HCT116 (cell line): ENCODE measurements around the gene FRS2. TPM values are rescaled to one million over a fixed set of nuclear protein-coding genes. Genes with fewer than 3 reads are reported as not detected.

Source experiments
- ATAC-seq: fragments of 200-7000 bp; cut with Tn5 transposase; 2 replicates; pipeline ENCODE4 v1.9.1; 2020; ENCODE audit warnings: mild to moderate bottlenecking, moderate library complexity
- BruUV-seq: library from RNA; stranded (reverse); fragments of 400-500 nt; replicated peaks from 2 replicates; lab custom pipeline; 2021; lab: Mats Ljungman, UMichigan
- CTCF ChIA-PET: fragments of 300-600 bp; sonication (Branson Sonifier 250); formaldehyde crosslinking; loops from one replicate; lab custom pipeline; 2021; ENCODE audit warnings: antibody characterized with exemption; lab: Charles Lee
- POLR2A ChIA-PET: fragments of 300-600, 350-600 bp; sonication (Branson Sonifier 250); formaldehyde crosslinking; loops from one replicate; lab custom pipeline; 2021; ENCODE audit warnings: antibody characterized with exemption; lab: Charles Lee
- RAD21 ChIA-PET, 2 experiments: fragments of 300-600 bp; sonication (Branson Sonifier 250); formaldehyde crosslinking; loops; one replicate each; lab custom pipeline; 2023; ENCODE audit warnings: low total read pairs in 2 of 2; ENCODE audit not compliant: uncharacterized antibody in 2 of 2, unreplicated experiment in 2 of 2, low non-redundant PET in 1 of 2; lab: Charles Lee
- DNase-seq: peaks from one replicate; pipeline ENCODE4 v3.0.0-alpha.2; 2010; ENCODE audit warnings: low read depth, low spot score
- H2AFZ ChIP-seq: fragments of 200-600 bp; shearing (Covaris generic), sonication (generic); 2 replicates; pipeline ENCODE4 v1.6.1; 2017; ENCODE audit warnings: low read depth, mixed run types, mixed read lengths, antibody characterized with exemption, low read length; ENCODE audit not compliant: poor library complexity, severe bottlenecking
- H3K27ac ChIP-seq: 2 replicates; pipeline ENCODE4 v1.5.1; 2012; ENCODE audit warnings: low read depth, low read length
- H3K27me3 ChIP-seq: fragments of 200-600 bp; sonication (generic); 2 replicates; pipeline ENCODE4 v1.6.1; 2016; ENCODE audit warnings: mixed run types, low read length, mixed read lengths; ENCODE audit not compliant: insufficient read depth
- H3K36me3 ChIP-seq, 2 experiments: fragments of 200-500 bp in 1 of 2; fragments of 200-600 bp in 1 of 2; sonication (Bioruptor generic) in 1 of 2; sonication (generic) in 1 of 2; 2 replicates each; pipeline versions ENCODE4 v1.5.1 to v1.6.1; 2014 to 2016; ENCODE audit warnings: low read length in 2 of 2, inconsistent platforms in 1 of 2, mixed read lengths in 1 of 2, mixed run types in 1 of 2; ENCODE audit not compliant: insufficient read depth in 2 of 2, control insufficient read depth in 1 of 2
- H3K4me1 ChIP-seq, 2 experiments: fragments of 200-600 bp in 1 of 2; sonication (generic) in 1 of 2; 2 replicates each; pipeline versions ENCODE4 v1.5.1 to v1.6.1; 2012 to 2017; ENCODE audit warnings: low read length in 2 of 2, inconsistent platforms in 1 of 2, mild to moderate bottlenecking in 1 of 2, mixed read lengths in 1 of 2, mixed run types in 1 of 2, moderate library complexity in 1 of 2; ENCODE audit not compliant: insufficient read depth in 2 of 2, control insufficient read depth in 1 of 2
- H3K4me2 ChIP-seq: fragments of 200-600 bp; sonication (generic); 2 replicates; pipeline ENCODE4 v1.6.1; 2017; ENCODE audit warnings: mixed run types, low read length, mixed read lengths
- H3K4me3 ChIP-seq, 2 experiments: fragments of 200-600 bp in 1 of 2; sonication (generic) in 1 of 2; replicated peaks in 1 of 2; 2 replicates each; pipeline ENCODE4 v1.5.1; 2011 to 2016; ENCODE audit warnings: low read length in 2 of 2, control low read depth in 1 of 2, low read depth in 1 of 2, mild to moderate bottlenecking in 1 of 2, mixed read lengths in 1 of 2, mixed run types in 1 of 2
- H3K79me2 ChIP-seq: fragments of 200-600 bp; sonication (generic); 2 replicates; pipeline ENCODE4 v1.6.1; 2017; ENCODE audit warnings: mild to moderate bottlenecking, mixed run types, low read length, moderate library complexity, mixed read lengths; ENCODE audit not compliant: insufficient read depth
- H3K9ac ChIP-seq: fragments of 200-600 bp; sonication (generic); 2 replicates; pipeline ENCODE4 v1.6.1; 2016; ENCODE audit warnings: low read length, mixed read lengths
- H3K9me2 ChIP-seq: fragments of 200-600 bp; sonication (generic), shearing (Covaris generic); 2 replicates; pipeline ENCODE4 v1.6.1; 2017; ENCODE audit warnings: mixed run types, mild to moderate bottlenecking, moderate library complexity; ENCODE audit not compliant: insufficient read depth
- H3K9me3 ChIP-seq, 2 experiments: fragments of 200-500 bp in 1 of 2; fragments of 200-600 bp in 1 of 2; sonication (Bioruptor generic) in 1 of 2; sonication (generic) in 1 of 2; 2 replicates each; pipeline ENCODE4 v1.6.1; 2014 to 2017; ENCODE audit warnings: low read length in 2 of 2, mixed read lengths in 2 of 2, inconsistent platforms in 1 of 2, low read depth in 1 of 2, mild to moderate bottlenecking in 1 of 2, mixed run types in 1 of 2, moderate library complexity in 1 of 2; ENCODE audit not compliant: control insufficient read depth in 1 of 2, insufficient read depth in 1 of 2
- H4K20me1 ChIP-seq: fragments of 200-600 bp; sonication (generic), shearing (Covaris generic); 2 replicates; pipeline ENCODE4 v1.6.1; 2017; ENCODE audit warnings: mixed run types, mild to moderate bottlenecking, moderate library complexity; ENCODE audit not compliant: insufficient read depth
- CBX3 ChIP-seq: IDR thresholded peaks from 2 replicates; pipeline ENCODE4 v1.6.1; 2012; ENCODE audit warnings: low read depth
- EGR1 ChIP-seq: IDR thresholded peaks from 2 replicates; pipeline ENCODE4 v1.6.1; 2012; ENCODE audit warnings: low read depth
- ELF1 ChIP-seq: IDR thresholded peaks from 2 replicates; pipeline ENCODE4 v1.6.1; 2012; ENCODE audit warnings: low read depth, borderline replicate concordance
- EZH2phosphoT487 ChIP-seq: fragments of 200-600 bp; IDR thresholded peaks from 2 replicates; pipeline ENCODE4 v1.6.1; 2018; ENCODE audit warnings: antibody characterized with exemption, borderline replicate concordance
- FOSL1 ChIP-seq: IDR thresholded peaks from 2 replicates; pipeline ENCODE4 v1.6.1; 2012; ENCODE audit warnings: low read depth
- JUND ChIP-seq: IDR thresholded peaks from 2 replicates; pipeline ENCODE4 v1.6.1; 2012
- MAX ChIP-seq: IDR thresholded peaks from 2 replicates; pipeline ENCODE4 v1.6.1; 2012
- POLR2A ChIP-seq: IDR thresholded peaks from 2 replicates; pipeline ENCODE4 v1.7.0; 2011; ENCODE audit warnings: borderline replicate concordance; ENCODE audit not compliant: insufficient read depth, insufficient read length; ENCODE audit errors: extremely low read depth
- POLR2AphosphoS5 ChIP-seq: IDR thresholded peaks from 2 replicates; pipeline ENCODE4 v1.6.1; 2011; ENCODE audit warnings: mild to moderate bottlenecking, low read depth, low read length, moderate library complexity
- RAD21 ChIP-seq: IDR thresholded peaks from 2 replicates; pipeline ENCODE4 v1.6.1; 2012; ENCODE audit warnings: low read depth, mild to moderate bottlenecking
- REST ChIP-seq: IDR thresholded peaks from 2 replicates; pipeline ENCODE4 v1.6.1; 2012; ENCODE audit warnings: low read depth
- SIN3A ChIP-seq: IDR thresholded peaks from 2 replicates; pipeline ENCODE4 v1.6.1; 2012; ENCODE audit warnings: low read depth
- SP1 ChIP-seq: IDR thresholded peaks from 2 replicates; pipeline ENCODE4 v1.6.1; 2012; ENCODE audit warnings: low read depth
- SRF ChIP-seq: IDR thresholded peaks from 2 replicates; pipeline ENCODE4 v1.6.1; 2012; ENCODE audit warnings: low read depth
- YY1 ChIP-seq: IDR thresholded peaks from 2 replicates; pipeline ENCODE4 v1.6.1; 2011; ENCODE audit warnings: low read length, low read depth, moderate library complexity, mild to moderate bottlenecking; ENCODE audit not compliant: insufficient replicate concordance; ENCODE audit errors: extremely low read depth
- ZBTB33 ChIP-seq: IDR thresholded peaks from 2 replicates; pipeline ENCODE4 v1.6.1; 2011; ENCODE audit warnings: mild to moderate bottlenecking, low read length, moderate library complexity; ENCODE audit not compliant: insufficient replicate concordance; ENCODE audit errors: extremely low read depth
- ZFX ChIP-seq: fragments of 450-650 bp; IDR thresholded peaks from 2 replicates; pipeline ENCODE4 v1.6.1; 2017
- ZNF274 ChIP-seq: fragments of 200-500 bp; sonication (Bioruptor generic); IDR thresholded peaks from 2 replicates; pipeline ENCODE4 v1.6.1; 2014; ENCODE audit warnings: mild to moderate bottlenecking, low read depth, low read length, inconsistent platforms
- intact Hi-C: fragments of 100-400 bp; cut with micrococcal nuclease; formaldehyde crosslinking; loops from 2 replicates; pipeline ENCODE4 v1.10.0; 2022
- total RNA-seq: library from RNA; stranded (reverse); gene quantifications from one replicate; pipeline ENCODE4 v1.2.1, GENCODE V29; 2021; ENCODE audit not compliant: unreplicated experiment
- TF ChIP-seq, protein P1 (sequence below), 3 experiments: fragments of 200-600 bp in 1 of 3; sonication (generic) in 1 of 3; IDR thresholded peaks in 2 of 3; conservative IDR thresholded peaks in 1 of 3; 2 replicates each; pipeline ENCODE4 v1.5.1; 2012 to 2017; ENCODE audit warnings: low read depth in 2 of 3, low read length in 2 of 3, antibody characterized with exemption in 1 of 3, borderline replicate concordance in 1 of 3, control low read depth in 1 of 3, mild to moderate bottlenecking in 1 of 3, mixed read lengths in 1 of 3, mixed run types in 1 of 3, moderate library complexity in 1 of 3; ENCODE audit not compliant: insufficient read depth in 1 of 3

FRS2 gene
- total RNA-seq, 1 experiment from 2014 or later, result 14.7 TPM

DNA sequence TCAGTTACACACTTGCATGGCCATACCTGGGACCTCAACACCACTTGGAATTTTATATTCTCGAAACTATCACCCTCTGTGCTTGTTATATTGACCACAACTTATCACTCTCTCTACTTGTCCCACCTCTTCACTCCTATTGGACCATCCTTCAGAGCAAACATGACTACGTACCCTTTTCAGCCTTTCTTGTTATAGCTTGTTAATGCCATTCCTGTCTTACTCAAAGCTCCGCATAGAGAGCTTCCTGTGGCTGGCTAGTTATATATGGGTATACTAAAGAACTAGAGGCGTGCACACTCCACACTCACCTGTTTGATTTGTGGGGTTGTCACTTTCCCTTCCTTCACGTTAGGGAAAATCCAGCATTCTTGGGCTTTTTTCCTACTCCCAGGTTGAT lies 26.3 kb upstream of the FRS2 start:
- H3K27me3 ChIP-seq, result no peaks in the 10 kb centered on the region
- H3K9ac ChIP-seq, result no peak overlapping the region
- no peaks in the 10 kb centered on the region for H3K4me1 ChIP-seq
- CTCF ChIA-PET, result no interaction called here
- no peak for TF ChIP-seq EGR1
- TF ChIP-seq ZFX, result no peak
- no peak for TF ChIP-seq SIN3A
- TF ChIP-seq, protein P1, sequence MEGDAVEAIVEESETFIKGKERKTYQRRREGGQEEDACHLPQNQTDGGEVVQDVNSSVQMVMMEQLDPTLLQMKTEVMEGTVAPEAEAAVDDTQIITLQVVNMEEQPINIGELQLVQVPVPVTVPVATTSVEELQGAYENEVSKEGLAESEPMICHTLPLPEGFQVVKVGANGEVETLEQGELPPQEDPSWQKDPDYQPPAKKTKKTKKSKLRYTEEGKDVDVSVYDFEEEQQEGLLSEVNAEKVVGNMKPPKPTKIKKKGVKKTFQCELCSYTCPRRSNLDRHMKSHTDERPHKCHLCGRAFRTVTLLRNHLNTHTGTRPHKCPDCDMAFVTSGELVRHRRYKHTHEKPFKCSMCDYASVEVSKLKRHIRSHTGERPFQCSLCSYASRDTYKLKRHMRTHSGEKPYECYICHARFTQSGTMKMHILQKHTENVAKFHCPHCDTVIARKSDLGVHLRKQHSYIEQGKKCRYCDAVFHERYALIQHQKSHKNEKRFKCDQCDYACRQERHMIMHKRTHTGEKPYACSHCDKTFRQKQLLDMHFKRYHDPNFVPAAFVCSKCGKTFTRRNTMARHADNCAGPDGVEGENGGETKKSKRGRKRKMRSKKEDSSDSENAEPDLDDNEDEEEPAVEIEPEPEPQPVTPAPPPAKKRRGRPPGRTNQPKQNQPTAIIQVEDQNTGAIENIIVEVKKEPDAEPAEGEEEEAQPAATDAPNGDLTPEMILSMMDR (IDR thresholded peaks at IDR 0.05 in 2 of 3, conservative IDR thresholded peaks at IDR 0.05 in 1 of 3; ENCODE audit: borderline replicate concordance in 1 of 3, insufficient read depth in 1 of 3, low read depth in 2 of 3, low read length in 2 of 3), result no peak
- TF ChIP-seq FOSL1, result no peak
- TF ChIP-seq JUND, result no peak
- no peak for TF ChIP-seq MAX
- no peak for TF ChIP-seq EZH2phosphoT487
- no peak for TF ChIP-seq ZBTB33
- TF ChIP-seq POLR2AphosphoS5, result no peak
- no peak for TF ChIP-seq SP1
- no peak for TF ChIP-seq ELF1
- TF ChIP-seq REST, result no peak
- no peak for TF ChIP-seq POLR2A
- no peak for TF ChIP-seq YY1
- no peak for TF ChIP-seq CBX3
- TF ChIP-seq ZNF274, result no peak
- TF ChIP-seq RAD21, result no peak
- no peak for TF ChIP-seq SRF
- H3K27ac ChIP-seq, result no peak overlapping the region
- ATAC-seq (no peak), DNase-seq (no peak)
- H3K36me3 ChIP-seq, result no peaks in the 10 kb centered on the region
- H3K9me2 ChIP-seq, result no peaks in the 10 kb centered on the region
- no TSS peak for BruUV-seq
- POLR2A ChIA-PET, result no interaction called here
- RAD21 ChIA-PET, result no interaction called here
- H2AFZ ChIP-seq, result no peak overlapping the region
- H3K4me3 ChIP-seq, result no peak overlapping the region
- no peaks in the 10 kb centered on the region for H4K20me1 ChIP-seq
- H3K4me2 ChIP-seq, result no peak overlapping the region
- intact Hi-C loops, result no loop called here
- no peaks in the 10 kb centered on the region for H3K9me3 ChIP-seq
- no peaks in the 10 kb centered on the region for H3K79me2 ChIP-seq
